Parathyroid adenoma (tissue), 2 donors: ENCODE data around the gene TSEN2.

Experiments used
- H2AFZ ChIP-seq: fragments of 300-600 bp; sonication (generic); one replicate; pipeline ENCODE4 v1.7.0; 2017; ENCODE audit warnings: antibody characterized with exemption, mild to moderate bottlenecking
- H3K27ac ChIP-seq: fragments of 300-600 bp; sonication (generic); one replicate; pipeline ENCODE4 v1.7.0; 2017
- H3K27me3 ChIP-seq: fragments of 300-600 bp; sonication (generic); one replicate; pipeline ENCODE4 v1.7.0; 2017; ENCODE audit warnings: low read length; ENCODE audit not compliant: control insufficient read depth, insufficient read depth
- H3K36me3 ChIP-seq: fragments of 300-600 bp; sonication (generic); one replicate; pipeline ENCODE4 v1.7.0; 2017; ENCODE audit warnings: low read length; ENCODE audit not compliant: control insufficient read depth, insufficient read depth
- H3K4me1 ChIP-seq: fragments of 300-600 bp; sonication (generic); one replicate; pipeline ENCODE4 v1.7.0; 2017; ENCODE audit warnings: control low read depth
- H3K4me2 ChIP-seq: fragments of 300-600 bp; sonication (generic); one replicate; pipeline ENCODE4 v1.7.0; 2017; ENCODE audit warnings: low read length
- H3K4me3 ChIP-seq: fragments of 300-600 bp; sonication (generic); one replicate; pipeline ENCODE4 v1.7.0; 2017; ENCODE audit warnings: low read depth, low read length
- H3K79me2 ChIP-seq: fragments of 300-600 bp; sonication (generic); one replicate; pipeline ENCODE4 v1.7.0; 2017; ENCODE audit warnings: control low read depth
- H3K9ac ChIP-seq: fragments of 300-600 bp; sonication (generic); one replicate; pipeline ENCODE4 v1.7.0; 2017; ENCODE audit warnings: mild to moderate bottlenecking
- H3K9me3 ChIP-seq: fragments of 300-600 bp; sonication (generic); one replicate; pipeline ENCODE4 v1.7.0; 2017; ENCODE audit warnings: low read length; ENCODE audit not compliant: control insufficient read depth
- CTCF ChIP-seq: fragments of 300-600 bp; sonication (generic); IDR thresholded peaks from one replicate; pipeline ENCODE4 v1.7.0; 2017; ENCODE audit warnings: antibody characterized with exemption, mild to moderate bottlenecking
- donor health status: primary hyperparathyroidism.

Gene TSEN2

GRCh38 chr3:12545473-12545791 is 61.2 kb downstream of the TSEN2 start, which contains the start of gene MKRN2OS:
Gene MKRN2OS (minus strand): TSS chr3:12545499. CDS start chr3:12545464, 35 bp downstream.
- peak within 1 kb of the TSS; percentile 37 for H3K4me2 ChIP-seq
- H3K9ac ChIP-seq: no peak within 1 kb of the TSS
- no peak for TF ChIP-seq CTCF
- no peaks in the 10 kb centered on the region for H3K9me3 ChIP-seq
- H3K4me1 ChIP-seq: peaks cover 3% of the 10 kb centered on the region
- no peak within 1 kb of the TSS for H3K27ac ChIP-seq
- peak within 1 kb of the TSS; percentile 20 for H3K4me3 ChIP-seq
- H3K27me3 ChIP-seq: no peaks in the 10 kb centered on the region
- H3K79me2 ChIP-seq: no peaks in the 10 kb centered on the region
- peak within 1 kb of the TSS; percentile 9 for H2AFZ ChIP-seq
- no peaks in the 10 kb centered on the region for H3K36me3 ChIP-seq

GRCh38 chr3:12549971-12550760 is 65.9 kb downstream of the TSEN2 start:
- Histone ChIP-seq H3K27me3 (no peaks in the 10 kb centered on the region), H3K79me2 (no peaks in the 10 kb centered on the region), H3K9ac (no peak overlapping the region), H3K36me3 (no peaks in the 10 kb centered on the region), H3K4me1 (peaks cover 3% of the 10 kb centered on the region), H3K4me3 (no peak overlapping the region), H3K4me2 (no peak overlapping the region), H3K9me3 (no peaks in the 10 kb centered on the region), H2AFZ (no peak overlapping the region), H3K27ac (no peak overlapping the region)
- TF ChIP-seq CTCF: no peak

- peak overlapping the region; percentile 85 for H2AFZ ChIP-seq
- no peaks in the 10 kb centered on the region for H3K9me3 ChIP-seq
- no peaks in the 10 kb centered on the region for H3K36me3 ChIP-seq
- TF ChIP-seq CTCF: no peak
- H3K4me2 ChIP-seq: peak overlapping the region; percentile 47
- no peak overlapping the region for H3K27ac ChIP-seq
- peaks cover 7% of the 10 kb centered on the region for H3K4me1 ChIP-seq
- H3K79me2 ChIP-seq: peaks cover 14% of the 10 kb centered on the region
- no peaks in the 10 kb centered on the region for H3K27me3 ChIP-seq
- peak overlapping the region; percentile 24 for H3K4me3 ChIP-seq
- H3K9ac ChIP-seq: no peak overlapping the region
Observed at GRCh38 chr3:12553921-12554391, 69.7 kb downstream of the TSEN2 start.

GRCh38 chr3:12556314-12556689 is 72.0 kb downstream of the TSEN2 start:
- H3K9ac ChIP-seq: no peak overlapping the region
- peaks cover 25% of the 10 kb centered on the region for H3K79me2 ChIP-seq
- peak overlapping the region; percentile 94 for H3K4me3 ChIP-seq
- peak overlapping the region; percentile 96 for H3K27ac ChIP-seq
- no peak for TF ChIP-seq CTCF
- no peaks in the 10 kb centered on the region for H3K36me3 ChIP-seq
- H2AFZ ChIP-seq: peak overlapping the region; percentile 99
- H3K4me1 ChIP-seq: peaks cover 7% of the 10 kb centered on the region
- H3K27me3 ChIP-seq: no peaks in the 10 kb centered on the region
- H3K4me2 ChIP-seq: peak overlapping the region; percentile 84
- no peaks in the 10 kb centered on the region for H3K9me3 ChIP-seq
